ENCODE measurements around the gene IPO8.
"Not testable (repeated sequence)": the region's sequence is repeated elsewhere in the genome, so short reads cannot be mapped to it uniquely, and the experiment has no call there.

IPO8 gene

GRCh38 chr12:30617346-30618016, 78.2 kb downstream of the IPO8 start:
- no peak overlapping the region for H3K4me3 ChIP-seq (ENCODE audit: low read length)

GRCh38 chr12:30614031-30614430, 81.6 kb downstream of the IPO8 start:
- peak; percentile 35 for DNase-seq (ENCODE audit: low read depth, low spot score)
- no peak overlapping the region for H3K4me3 ChIP-seq (ENCODE audit: low read length)

More at GRCh38 chr12:30617346-30618016, 78.2 kb downstream of the IPO8 start:
- DNase-seq (ENCODE audit: low read depth, low spot score), result no peak

- no peak for DNase-seq (ENCODE audit: low read depth, low spot score)
Observed at GRCh38 chr12:30613119-30613830, 82.4 kb downstream of the IPO8 start.

GRCh38 chr12:30610718-30611117, 85.0 kb downstream of the IPO8 start:
- H3K4me3 ChIP-seq (ENCODE audit: low read length), result no peak overlapping the region
- no peak for DNase-seq (ENCODE audit: low read depth, low spot score)

More at GRCh38 chr12:30613119-30613830, 82.4 kb downstream of the IPO8 start:
- H3K4me3 ChIP-seq (ENCODE audit: low read length), result no peak overlapping the region

- not testable (repeated sequence) for H3K4me3 ChIP-seq (ENCODE audit: low read length); DNase-seq (ENCODE audit: low read depth, low spot score)
Observed at GRCh38 chr12:30609819-30610218, 85.8 kb downstream of the IPO8 start.

GRCh38 chr12:30604302-30604701, 91.4 kb downstream of the IPO8 start:
- not testable (repeated sequence) for H3K4me3 ChIP-seq (ENCODE audit: low read length); DNase-seq (ENCODE audit: low read depth, low spot score)

- DNase-seq (ENCODE audit: low read depth, low spot score), result no peak
- no peak overlapping the region for H3K4me3 ChIP-seq (ENCODE audit: low read length)
Observed at GRCh38 chr12:30603129-30603528, 92.5 kb downstream of the IPO8 start.

GRCh38 chr12:30602678-30603077, 93.0 kb downstream of the IPO8 start:
- H3K4me3 ChIP-seq (ENCODE audit: low read length), result no peak overlapping the region
- DNase-seq (ENCODE audit: low read depth, low spot score), result no peak

- no peak overlapping the region for H3K4me3 ChIP-seq (ENCODE audit: low read length)
- no peak for DNase-seq (ENCODE audit: low read depth, low spot score)
Observed at GRCh38 chr12:30599608-30600007, 96.1 kb downstream of the IPO8 start.

- H3K4me3 ChIP-seq (ENCODE audit: low read length), result no peak overlapping the region
- DNase-seq (ENCODE audit: low read depth, low spot score), result no peak
Observed at GRCh38 chr12:30598889-30599288, 96.8 kb downstream of the IPO8 start.

GRCh38 chr12:30595742-30596141, 99.9 kb downstream of the IPO8 start:
- H3K4me3 ChIP-seq (ENCODE audit: low read length), result no peak overlapping the region
- DNase-seq (ENCODE audit: low read depth, low spot score), result no peak

- no peak overlapping the region for H3K4me3 ChIP-seq (ENCODE audit: low read length)
- DNase-seq (ENCODE audit: low read depth, low spot score), result no peak
Observed at GRCh38 chr12:30594509-30594908, 101.2 kb downstream of the IPO8 start.

GRCh38 chr12:30588572-30588971, 107.1 kb downstream of the IPO8 start:
- not testable (repeated sequence) for H3K4me3 ChIP-seq (ENCODE audit: low read length); DNase-seq (ENCODE audit: low read depth, low spot score)

- H3K4me3 ChIP-seq (ENCODE audit: low read length), result no peak overlapping the region
- no peak for DNase-seq (ENCODE audit: low read depth, low spot score)
Observed at GRCh38 chr12:30587782-30588181, 107.9 kb downstream of the IPO8 start.

- no peak for DNase-seq (ENCODE audit: low read depth, low spot score)
- H3K4me3 ChIP-seq (ENCODE audit: low read length), result no peak overlapping the region
Observed at GRCh38 chr12:30585877-30586276, 109.8 kb downstream of the IPO8 start.

GRCh38 chr12:30582943-30583342, 112.7 kb downstream of the IPO8 start:
- no peak for DNase-seq (ENCODE audit: low read depth, low spot score)
- H3K4me3 ChIP-seq (ENCODE audit: low read length), result no peak overlapping the region

- DNase-seq (ENCODE audit: low read depth, low spot score), result no peak
- no peak overlapping the region for H3K4me3 ChIP-seq (ENCODE audit: low read length)
Observed at GRCh38 chr12:30580344-30580743, 115.3 kb downstream of the IPO8 start.

All from Jurkat, Clone E6-1 (cell line).